ENCODE data around the gene LRRFIP1. TPM values are rescaled to one million over a fixed set of nuclear protein-coding genes. Genes with fewer than 3 reads are reported as not detected.

LRRFIP1 gene
- total and polyA plus RNA-seq, 12 donors, result 91.5 to 132 (median 110) TPM

- Histone ChIP-seq H3K36me3 (peaks cover 0 to 55% (median 0%) of the 10 kb centered on the region in 9 donors), H3K9me3 (no peaks in the 10 kb centered on the region), H3K27ac (peak overlapping the region; percentile 14 to 92 (median 80)), H3K4me3 (peak overlapping the region in 8 of 10 donors; percentile 1 to 40 (median 26)), H3K27me3 (no peaks in the 10 kb centered on the region), H3K4me1 (peaks cover 8 to 75% (median 60%) of the 10 kb centered on the region in 9 donors)
- no peak for TF ChIP-seq CTCF (IDR thresholded peaks at IDR 0.05)
- DNase-seq, result no peak
- intact Hi-C loops (cut with DNase I), result no loop called here
- WGBS, 2 donors, result 23 to 24% methylated on average over 14 of the region's 14 CpGs
- peak; percentile 46 to 83 (median 74) for ATAC-seq
Observed at GRCh38 chr2:237714690-237715458, 87.5 kb downstream of the LRRFIP1 start.

GRCh38 chr2:237715459-237715947 is 88.1 kb downstream of the LRRFIP1 start:
- no peaks in the 10 kb centered on the region for H3K27me3 ChIP-seq
- H3K27ac ChIP-seq, result peak overlapping the region; percentile 14 to 92 (median 80)
- peak overlapping the region in 8 of 10 donors; percentile 1 to 40 (median 26) for H3K4me3 ChIP-seq
- intact Hi-C loops (cut with DNase I), result no loop called here
- WGBS, 2 donors, result 6 to 13% methylated on average over 13 of the region's 13 CpGs
- peaks cover 8 to 79% (median 60%) of the 10 kb centered on the region in 9 donors for H3K4me1 ChIP-seq
- peak; percentile 56 to 78 (median 64) for ATAC-seq
- H3K36me3 ChIP-seq, result peaks cover 0 to 50% (median 0%) of the 10 kb centered on the region in 9 donors
- DNase-seq, result no peak
- TF ChIP-seq CTCF (IDR thresholded peaks at IDR 0.05), result no peak
- no peaks in the 10 kb centered on the region for H3K9me3 ChIP-seq

- peaks cover 10 to 84% (median 63%) of the 10 kb centered on the region in 9 donors for H3K4me1 ChIP-seq
- H3K9me3 ChIP-seq, result no peaks in the 10 kb centered on the region
- DNase-seq, result no peak
- no peaks in the 10 kb centered on the region for H3K27me3 ChIP-seq
- intact Hi-C loops (cut with DNase I), result no loop called here
- H3K36me3 ChIP-seq, result peaks cover 0 to 50% (median 0%) of the 10 kb centered on the region in 9 donors
- no peak for ATAC-seq
- peak overlapping the region; percentile 14 to 92 (median 80) for H3K27ac ChIP-seq
- peak overlapping the region in 4 of 10 donors; percentile 1 to 40 (median 32) for H3K4me3 ChIP-seq
- no peak for TF ChIP-seq CTCF (IDR thresholded peaks at IDR 0.05)
Observed at GRCh38 chr2:237716011-237716410, 88.6 kb downstream of the LRRFIP1 start.

- H3K4me3 ChIP-seq, result no peak overlapping the region
- peak in 1 of 8 donors; percentile 9 for ATAC-seq
- WGBS, 2 donors, result 85 to 90% methylated on average over 24 of the region's 24 CpGs
- H3K27ac ChIP-seq, result peak overlapping the region in 6 of 10 donors; percentile 0 to 92 (median 28)
- H3K4me1 ChIP-seq, result peaks cover 11 to 86% (median 67%) of the 10 kb centered on the region in 9 donors
- no peak for TF ChIP-seq CTCF (IDR thresholded peaks at IDR 0.05)
- H3K27me3 ChIP-seq, result no peaks in the 10 kb centered on the region
- no peaks in the 10 kb centered on the region for H3K9me3 ChIP-seq
- intact Hi-C loops (cut with DNase I), result no loop called here
- H3K36me3 ChIP-seq, result peaks cover 0 to 50% (median 0%) of the 10 kb centered on the region in 9 donors
- DNase-seq, result no peak
Observed at GRCh38 chr2:237717366-237718276, 90.2 kb downstream of the LRRFIP1 start.
